Endothelial cell of umbilical vein (primary cell): ENCODE data around the gene LHFPL6. TPM values are rescaled to one million over a fixed set of nuclear protein-coding genes. Genes with fewer than 3 reads are reported as not detected.

Experiments
- BruUV-seq: library from RNA; stranded (reverse); fragments of 400-500 nt; replicated peaks from 2 replicates; lab custom pipeline; 2021; lab: Mats Ljungman, UMichigan
- CTCF ChIA-PET: fragments of 300-600, 350-600 bp; sonication (Branson Sonifier 250); formaldehyde crosslinking; loops from one replicate; lab custom pipeline; 2021; ENCODE audit warnings: antibody characterized with exemption, inconsistent platforms; lab: Charles Lee
- POLR2A ChIA-PET: fragments of 300-600, 350-600 bp; sonication (Branson Sonifier 250); formaldehyde crosslinking; loops from one replicate; lab custom pipeline; 2021; ENCODE audit warnings: antibody characterized with exemption, inconsistent platforms; lab: Charles Lee
- DNase-seq: peaks from one replicate; pipeline ENCODE4 v3.0.0-alpha.2; 2011; ENCODE audit warnings: low read depth, low spot score
- FAIRE-seq: peaks from 2 replicates; lab custom pipeline; 2011; peaks lifted over from hg19 to GRCh38; lab: Jason Lieb, UNC
- H2AFZ ChIP-seq: 2 replicates; pipeline ENCODE4 v1.6.0; 2012; ENCODE audit warnings: low read depth, low read length, control low read depth, inconsistent platforms
- H3K27ac ChIP-seq: 2 replicates; pipeline ENCODE4 v1.5.1; 2011; ENCODE audit warnings: low read depth, mild to moderate bottlenecking, control low read depth, low read length, moderate library complexity; ENCODE audit not compliant: insufficient read depth
- H3K27me3 ChIP-seq, 2 experiments: 2 replicates each; pipeline versions ENCODE4 v1.6.0 to v1.6.1; 2011; ENCODE audit warnings: low read length in 2 of 2, mixed read lengths in 1 of 2; ENCODE audit not compliant: control insufficient read depth in 2 of 2, insufficient read depth in 2 of 2
- H3K36me3 ChIP-seq, 2 experiments: 2 replicates in 1 of 2; 3 replicates in 1 of 2; pipeline ENCODE4 v1.5.1; 2011; ENCODE audit warnings: low read length in 2 of 2, mild to moderate bottlenecking in 1 of 2, moderate library complexity in 1 of 2; ENCODE audit not compliant: control insufficient read depth in 2 of 2, insufficient read depth in 2 of 2; ENCODE audit errors: extremely low read depth in 1 of 2
- H3K4me1 ChIP-seq: 3 replicates; pipeline ENCODE4 v1.5.1; 2011; ENCODE audit warnings: mild to moderate bottlenecking, low read length; ENCODE audit not compliant: control insufficient read depth, insufficient read depth; ENCODE audit errors: extremely low read depth
- H3K4me2 ChIP-seq: 2 replicates; pipeline ENCODE4 v1.6.1; 2011; ENCODE audit warnings: low read length, control low read depth, mixed read lengths; ENCODE audit not compliant: insufficient read depth
- H3K4me3 ChIP-seq, 3 experiments: fragments of 200-600 bp in 1 of 3; sonication (generic), shearing (Covaris generic) in 1 of 3; replicated peaks in 1 of 3; 2 replicates each; pipeline ENCODE4 v1.5.1; 2011 to 2016; ENCODE audit warnings: control low read depth in 3 of 3, low read length in 3 of 3, mild to moderate bottlenecking in 2 of 3, inconsistent platforms in 1 of 3, low read depth in 1 of 3, moderate library complexity in 1 of 3; ENCODE audit not compliant: insufficient read depth in 1 of 3
- H3K79me2 ChIP-seq: 2 replicates; pipeline ENCODE4 v1.6.0; 2012; ENCODE audit warnings: low read length, inconsistent platforms; ENCODE audit not compliant: control insufficient read depth, insufficient read depth
- H3K9ac ChIP-seq: replicated peaks from 2 replicates; pipeline ENCODE3; 2011; ENCODE audit warnings: low read length, control low read depth; ENCODE audit not compliant: insufficient read depth; ENCODE audit errors: extremely low read depth
- H3K9me1 ChIP-seq: replicated peaks from 3 replicates; pipeline ENCODE4 v1.6.0; 2011; ENCODE audit warnings: mild to moderate bottlenecking, low read length; ENCODE audit not compliant: control insufficient read depth, insufficient read depth; ENCODE audit errors: extremely low read depth
- H3K9me3 ChIP-seq: replicated peaks from 2 replicates; pipeline ENCODE4 v1.5.1; 2012; ENCODE audit warnings: low read length, inconsistent platforms; ENCODE audit not compliant: control insufficient read depth, insufficient read depth
- H4K20me1 ChIP-seq: replicated peaks from 2 replicates; pipeline ENCODE3; 2011; ENCODE audit warnings: mild to moderate bottlenecking, low read length; ENCODE audit not compliant: control insufficient read depth, insufficient read depth; ENCODE audit errors: extremely low read depth
- EZH2 ChIP-seq: IDR thresholded peaks from 2 replicates; pipeline ENCODE4 v1.6.1; 2012; ENCODE audit warnings: borderline replicate concordance, low read depth, mild to moderate bottlenecking, moderate library complexity, low read length, inconsistent platforms; ENCODE audit not compliant: severe bottlenecking
- FOS ChIP-seq: IDR thresholded peaks from 2 replicates; pipeline ENCODE4 v1.6.1; 2011; ENCODE audit warnings: mild to moderate bottlenecking, low read length, moderate library complexity, borderline replicate concordance; ENCODE audit not compliant: insufficient read depth
- GATA2 ChIP-seq: IDR thresholded peaks from 2 replicates; pipeline ENCODE4 v1.7.0; 2011; ENCODE audit warnings: low read depth, mild to moderate bottlenecking, moderate library complexity, mixed read lengths, low read length; ENCODE audit not compliant: insufficient read length, insufficient read depth
- JUN ChIP-seq: IDR thresholded peaks from 2 replicates; pipeline ENCODE4 v1.6.1; 2011; ENCODE audit warnings: borderline replicate concordance, low read depth; ENCODE audit not compliant: insufficient read length, insufficient read depth
- MYC ChIP-seq: IDR thresholded peaks from one replicate; pipeline ENCODE4 v1.6.1; 2011; ENCODE audit warnings: mild to moderate bottlenecking, low read depth, low read length
- POLR2A ChIP-seq: IDR thresholded peaks from 2 replicates; pipeline ENCODE4 v1.6.1; 2012; ENCODE audit warnings: low read depth, mild to moderate bottlenecking, control low read depth, low read length
- POLR2AphosphoS5 ChIP-seq: IDR thresholded peaks from 2 replicates; pipeline ENCODE4 v1.6.1; 2012; ENCODE audit warnings: low read depth, mild to moderate bottlenecking, control low read depth, low read length, moderate library complexity; ENCODE audit not compliant: insufficient read depth
- dilution Hi-C: fragments of 300-500 bp; cut with MboI; formaldehyde crosslinking; loops from one replicate; pipeline ENCODE4 v1.15.0; 2019; ENCODE audit warnings: low sequenced_read_pairs; ENCODE audit not compliant: extremely low pct_ligation_motif_present
- intact Hi-C: fragments of 100-400 bp; cut with micrococcal nuclease; formaldehyde crosslinking; loops from one replicate; pipeline ENCODE4 v1.10.0; 2022
- polyA plus RNA-seq, 4 experiments: library from polyadenylated mRNA; depleted of rRNA in 3 of 4; stranded (reverse) in 3 of 4; unstranded in 1 of 4; fragments of >200 nt; gene quantifications; 2 replicates each; pipeline versions ENCODE4 v1.2.1 to v1.2.3, GENCODE V29; 2011 to 2012; ENCODE audit warnings: missing spikeins in 1 of 4
- total RNA-seq: library from RNA; stranded (reverse); gene quantifications from 2 replicates; pipeline ENCODE4 v1.2.3, GENCODE V29; 2021
- TF ChIP-seq, protein P1 (sequence below): IDR thresholded peaks from 2 replicates; pipeline ENCODE4 v1.6.1; 2011; ENCODE audit not compliant: insufficient read depth, insufficient read length
- TF ChIP-seq, protein P2 (sequence below), 2 donors: IDR thresholded peaks; 1 replicate in 1 of 2; 2 replicates in 1 of 2; pipeline ENCODE4 v1.5.1; 2011; ENCODE audit warnings: low read length in 2 of 2, mild to moderate bottlenecking in 2 of 2, moderate library complexity in 2 of 2, control low read depth in 1 of 2, inconsistent platforms in 1 of 2, low read depth in 1 of 2; ENCODE audit not compliant: insufficient read depth in 1 of 2; ENCODE audit errors: extremely low read depth in 1 of 2

Gene LHFPL6
- total and polyA plus RNA-seq, 2 donors (not counting 3 experiments of a cell fraction or from before 2014, with no cell fraction given): 17.5 to 19.4 TPM

DNA sequence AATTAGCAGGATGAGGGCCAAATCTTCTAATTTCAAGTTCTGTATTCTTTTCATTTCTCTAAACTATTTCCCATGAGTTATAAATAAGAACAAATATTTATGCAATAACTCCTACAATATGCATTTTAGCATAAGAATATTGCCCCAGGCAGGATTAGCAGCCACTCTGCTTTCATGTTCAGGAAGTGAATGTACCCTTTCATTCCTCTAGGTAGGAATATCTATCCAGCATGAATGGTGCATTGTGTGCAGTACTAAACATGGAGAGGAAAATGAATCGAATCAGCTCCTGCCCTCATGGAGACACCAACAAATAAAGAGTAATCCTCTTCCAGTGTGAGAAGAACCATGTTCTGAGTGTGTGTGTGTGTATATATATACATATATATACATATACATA, 41.0 kb downstream of the LHFPL6 start:
- Histone ChIP-seq H3K36me3 (no peaks in the 10 kb centered on the region), H3K27me3 (no peaks in the 10 kb centered on the region), H2AFZ (no peak overlapping the region), H3K4me3 (no peak overlapping the region), H3K9ac (no peak overlapping the region), H3K4me1 (peaks cover 14% of the 10 kb centered on the region), H3K9me1 (no peaks in the 10 kb centered on the region), H3K27ac (no peak overlapping the region), H3K9me3 (no peaks in the 10 kb centered on the region), H4K20me1 (no peaks in the 10 kb centered on the region), H3K4me2 (no peak overlapping the region), H3K79me2 (no peaks in the 10 kb centered on the region)
- no TSS peak for BruUV-seq
- no peak for TF ChIP-seq MYC
- TF ChIP-seq POLR2A: no peak
- TF ChIP-seq JUN: no peak
- no peak for TF ChIP-seq POLR2AphosphoS5
- TF ChIP-seq EZH2: no peak
- TF ChIP-seq, protein P1, sequence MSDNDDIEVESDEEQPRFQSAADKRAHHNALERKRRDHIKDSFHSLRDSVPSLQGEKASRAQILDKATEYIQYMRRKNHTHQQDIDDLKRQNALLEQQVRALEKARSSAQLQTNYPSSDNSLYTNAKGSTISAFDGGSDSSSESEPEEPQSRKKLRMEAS: no peak
- FAIRE-seq: no peak
- intact Hi-C loops: no loop called here
- dilution Hi-C loops: no loop called here
- CTCF ChIA-PET: no interaction called here
- POLR2A ChIA-PET: interaction anchor here (0.6 kb wide), 1 partner anchor 260 kb away, joined by 3 read pairs; no protein-coding TSS in a partner anchor
- DNase-seq: no peak

DNA sequence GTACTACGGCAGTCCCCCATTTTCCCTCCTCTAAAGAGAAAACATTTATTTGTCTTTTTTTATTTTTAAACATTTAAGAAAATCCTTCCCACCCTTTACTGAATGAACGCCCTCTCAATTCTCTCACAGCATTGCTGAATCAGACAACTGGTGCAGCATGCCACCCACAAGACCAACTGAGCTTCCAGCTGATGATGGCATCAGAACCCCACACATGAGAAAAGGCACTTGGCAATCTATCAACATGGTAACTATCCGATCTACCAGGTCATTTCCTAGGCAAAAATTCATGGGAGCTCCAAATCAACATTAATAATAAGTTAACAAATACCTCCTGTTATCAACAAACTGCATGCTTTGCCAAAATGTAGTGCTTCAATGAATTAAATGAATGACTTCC, 43.1 kb downstream of the LHFPL6 start:
- no peak overlapping the region for H3K4me3 ChIP-seq
- BruUV-seq: no TSS peak
- intact Hi-C loops: no loop called here
- H3K4me2 ChIP-seq: no peak overlapping the region
- H3K27ac ChIP-seq: no peak overlapping the region
- dilution Hi-C loops: no loop called here
- no peaks in the 10 kb centered on the region for H3K79me2 ChIP-seq
- no peak overlapping the region for H2AFZ ChIP-seq
- H3K36me3 ChIP-seq: no peaks in the 10 kb centered on the region
- H3K4me1 ChIP-seq: peaks cover 2% of the 10 kb centered on the region
- H3K9ac ChIP-seq: no peak overlapping the region
- POLR2A ChIA-PET: no interaction called here
- no peaks in the 10 kb centered on the region for H4K20me1 ChIP-seq
- no peak for DNase-seq
- CTCF ChIA-PET: no interaction called here
- FAIRE-seq: no peak
- H3K27me3 ChIP-seq: no peaks in the 10 kb centered on the region
- no peaks in the 10 kb centered on the region for H3K9me3 ChIP-seq
- TF ChIP-seq, protein P1: no peak
- TF ChIP-seq, protein P2, sequence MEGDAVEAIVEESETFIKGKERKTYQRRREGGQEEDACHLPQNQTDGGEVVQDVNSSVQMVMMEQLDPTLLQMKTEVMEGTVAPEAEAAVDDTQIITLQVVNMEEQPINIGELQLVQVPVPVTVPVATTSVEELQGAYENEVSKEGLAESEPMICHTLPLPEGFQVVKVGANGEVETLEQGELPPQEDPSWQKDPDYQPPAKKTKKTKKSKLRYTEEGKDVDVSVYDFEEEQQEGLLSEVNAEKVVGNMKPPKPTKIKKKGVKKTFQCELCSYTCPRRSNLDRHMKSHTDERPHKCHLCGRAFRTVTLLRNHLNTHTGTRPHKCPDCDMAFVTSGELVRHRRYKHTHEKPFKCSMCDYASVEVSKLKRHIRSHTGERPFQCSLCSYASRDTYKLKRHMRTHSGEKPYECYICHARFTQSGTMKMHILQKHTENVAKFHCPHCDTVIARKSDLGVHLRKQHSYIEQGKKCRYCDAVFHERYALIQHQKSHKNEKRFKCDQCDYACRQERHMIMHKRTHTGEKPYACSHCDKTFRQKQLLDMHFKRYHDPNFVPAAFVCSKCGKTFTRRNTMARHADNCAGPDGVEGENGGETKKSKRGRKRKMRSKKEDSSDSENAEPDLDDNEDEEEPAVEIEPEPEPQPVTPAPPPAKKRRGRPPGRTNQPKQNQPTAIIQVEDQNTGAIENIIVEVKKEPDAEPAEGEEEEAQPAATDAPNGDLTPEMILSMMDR (IDR thresholded peaks at IDR 0.05; ENCODE audit: extremely low read depth in 1 of 2, insufficient read depth in 1 of 2, low read depth in 1 of 2, low read length in 2 of 2): no peak
- TF ChIP-seq MYC (no peak), POLR2AphosphoS5 (no peak), FOS (no peak), JUN (no peak), GATA2 (no peak), EZH2 (no peak), POLR2A (no peak)
- H3K9me1 ChIP-seq: no peaks in the 10 kb centered on the region
